Type B pancreatic cell (in vitro differentiated cells): Measurements from ENCODE around the gene ANAPC15. TPM values are rescaled to one million over a fixed set of nuclear protein-coding genes. Genes with fewer than 3 reads are reported as not detected.
"Not testable (repeated sequence)": the region's sequence is repeated elsewhere in the genome, so short reads cannot be mapped to it uniquely, and the experiment has no call there.

ENCODE experiments used
- DNase-seq: peaks from one replicate; pipeline ENCODE4 v3.0.0; 2021; ENCODE audit warnings: mixed read lengths; ENCODE audit not compliant: unreplicated experiment; ENCODE audit errors: extremely low spot score
- H3K27ac Mint-ChIP-seq: 2 replicates; pipeline ENCODE4 v1.8.0; 2021; ENCODE audit warnings: mild to moderate bottlenecking, mixed read lengths
- H3K27me3 Mint-ChIP-seq: 2 replicates; pipeline ENCODE4 v1.8.0; 2021; ENCODE audit warnings: mixed read lengths
- H3K36me3 Mint-ChIP-seq: 2 replicates; pipeline ENCODE4 v1.8.0; 2021; ENCODE audit warnings: mixed read lengths
- H3K4me1 Mint-ChIP-seq: one replicate; pipeline ENCODE4 v1.8.0; 2021; ENCODE audit warnings: mixed read lengths; ENCODE audit not compliant: unreplicated experiment
- H3K4me3 Mint-ChIP-seq: 2 replicates; pipeline ENCODE4 v1.8.0; 2021; ENCODE audit warnings: mild to moderate bottlenecking, mixed read lengths
- H3K9me3 Mint-ChIP-seq: 2 replicates; pipeline ENCODE4 v1.8.0; 2021; ENCODE audit warnings: mixed read lengths
- total RNA-seq: library from RNA; stranded (reverse); gene quantifications from 2 replicates; pipeline ENCODE4 v1.2.1, GENCODE V29; 2021; ENCODE audit warnings: low replicate concordance
- TF ChIP-seq, protein P1 (sequence below): fragments of 200-600 bp; sonication (generic); conservative IDR thresholded peaks from 2 replicates; pipeline ENCODE4 v1.5.0; 2021; ENCODE audit warnings: antibody characterized with exemption, mild to moderate bottlenecking

ANAPC15 gene
- total RNA-seq, 1 donor from 2014 or later = 47.9 TPM

DNA sequence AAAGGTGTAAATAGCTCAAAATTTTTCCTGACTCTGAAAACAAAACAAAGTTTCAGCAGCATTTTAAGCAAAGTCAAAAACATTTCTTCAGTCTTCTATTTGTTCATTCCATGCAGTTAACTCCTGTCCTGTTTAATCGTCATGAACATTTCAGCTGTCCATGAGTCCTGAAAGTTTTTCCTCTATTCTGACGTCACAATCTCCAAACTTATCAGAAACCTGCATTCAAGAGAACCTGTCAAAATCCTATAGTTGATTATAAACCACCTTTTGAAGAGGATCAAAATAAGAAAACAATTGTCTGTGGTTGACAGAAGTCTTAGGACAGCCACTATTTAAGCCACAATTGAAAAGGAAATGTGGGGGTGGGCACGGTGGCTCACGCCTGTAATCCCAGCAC, 38.4 kb upstream of the ANAPC15 start:
- TF ChIP-seq, protein P1, sequence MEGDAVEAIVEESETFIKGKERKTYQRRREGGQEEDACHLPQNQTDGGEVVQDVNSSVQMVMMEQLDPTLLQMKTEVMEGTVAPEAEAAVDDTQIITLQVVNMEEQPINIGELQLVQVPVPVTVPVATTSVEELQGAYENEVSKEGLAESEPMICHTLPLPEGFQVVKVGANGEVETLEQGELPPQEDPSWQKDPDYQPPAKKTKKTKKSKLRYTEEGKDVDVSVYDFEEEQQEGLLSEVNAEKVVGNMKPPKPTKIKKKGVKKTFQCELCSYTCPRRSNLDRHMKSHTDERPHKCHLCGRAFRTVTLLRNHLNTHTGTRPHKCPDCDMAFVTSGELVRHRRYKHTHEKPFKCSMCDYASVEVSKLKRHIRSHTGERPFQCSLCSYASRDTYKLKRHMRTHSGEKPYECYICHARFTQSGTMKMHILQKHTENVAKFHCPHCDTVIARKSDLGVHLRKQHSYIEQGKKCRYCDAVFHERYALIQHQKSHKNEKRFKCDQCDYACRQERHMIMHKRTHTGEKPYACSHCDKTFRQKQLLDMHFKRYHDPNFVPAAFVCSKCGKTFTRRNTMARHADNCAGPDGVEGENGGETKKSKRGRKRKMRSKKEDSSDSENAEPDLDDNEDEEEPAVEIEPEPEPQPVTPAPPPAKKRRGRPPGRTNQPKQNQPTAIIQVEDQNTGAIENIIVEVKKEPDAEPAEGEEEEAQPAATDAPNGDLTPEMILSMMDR = no peak
- no peak overlapping the region for H3K27ac Mint-ChIP-seq
- H3K9me3 Mint-ChIP-seq = no peaks in the 10 kb centered on the region
- no peaks in the 10 kb centered on the region for H3K36me3 Mint-ChIP-seq
- no peaks in the 10 kb centered on the region for H3K4me1 Mint-ChIP-seq
- DNase-seq = no peak
- no peak overlapping the region for H3K4me3 Mint-ChIP-seq
- H3K27me3 Mint-ChIP-seq = no peaks in the 10 kb centered on the region

DNA sequence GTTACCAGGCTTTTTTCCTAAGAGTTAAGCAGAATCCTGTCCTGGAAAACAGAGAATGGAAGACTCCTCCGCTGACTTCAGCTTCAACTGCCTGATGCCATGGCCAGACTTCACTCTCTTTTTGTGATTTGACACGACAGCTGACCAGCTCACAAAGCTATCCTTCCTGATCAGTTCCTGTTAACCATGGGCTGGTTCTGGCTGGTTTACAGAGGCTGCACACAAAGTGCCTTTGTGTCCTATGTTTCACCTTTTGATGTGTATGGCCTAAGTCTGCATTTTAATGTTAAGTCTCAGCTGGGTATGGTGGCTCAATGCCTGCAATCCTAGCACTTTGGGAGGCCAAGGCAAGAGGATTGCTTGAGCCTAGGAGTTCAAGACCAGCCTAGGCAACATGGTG, 34.1 kb upstream of the ANAPC15 start:
- Mint-ChIP-seq H3K27me3 (peaks cover 3% of the 10 kb centered on the region), H3K9me3 (no peaks in the 10 kb centered on the region), H3K36me3 (no peaks in the 10 kb centered on the region), H3K4me1 (peaks cover 3% of the 10 kb centered on the region), H3K27ac (no peak overlapping the region), H3K4me3 (no peak overlapping the region)
- TF ChIP-seq, protein P1 = no peak
- DNase-seq = no peak

DNA sequence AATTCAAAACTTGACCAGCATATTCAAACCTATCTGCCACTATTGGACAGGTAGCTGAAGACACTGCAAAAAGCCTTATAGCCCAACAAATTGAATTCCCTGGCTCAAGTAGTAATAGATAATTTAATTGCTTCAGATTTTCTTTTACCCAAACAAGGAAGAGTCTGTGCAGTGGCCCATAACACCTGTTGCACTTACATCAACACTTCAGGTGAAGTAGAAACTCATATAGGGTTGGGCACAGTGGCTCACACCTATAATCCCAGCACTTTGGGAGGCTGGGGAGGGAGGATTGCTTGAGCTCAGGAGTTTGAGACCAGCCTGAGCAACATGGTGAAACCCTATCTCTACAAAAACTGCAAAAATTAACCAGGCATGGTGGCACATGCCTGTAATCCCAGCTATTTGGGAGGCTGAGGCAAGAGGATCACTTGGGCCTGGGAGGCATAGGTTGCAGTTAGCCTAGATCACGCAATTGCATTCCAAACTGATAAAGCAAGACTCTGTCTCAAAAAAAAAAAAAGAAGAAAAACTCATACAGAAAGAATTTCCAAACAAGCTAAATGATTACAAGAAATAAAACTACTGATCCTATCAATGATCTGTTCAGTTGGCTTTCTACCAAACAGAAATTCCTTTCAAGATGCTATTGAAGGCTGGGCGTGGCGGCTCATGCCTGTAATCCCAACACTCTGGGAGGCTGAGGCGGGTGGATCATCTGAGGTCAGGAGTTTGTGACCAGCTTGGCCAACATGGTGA, 32.5 kb upstream of the ANAPC15 start:
- Mint-ChIP-seq H3K27me3 (peaks cover 9% of the 10 kb centered on the region), H3K27ac (no peak overlapping the region), H3K4me3 (no peak overlapping the region), H3K9me3 (no peaks in the 10 kb centered on the region), H3K36me3 (no peaks in the 10 kb centered on the region), H3K4me1 (peaks cover 3% of the 10 kb centered on the region)
- TF ChIP-seq, protein P1 = no peak
- no peak for DNase-seq

DNA sequence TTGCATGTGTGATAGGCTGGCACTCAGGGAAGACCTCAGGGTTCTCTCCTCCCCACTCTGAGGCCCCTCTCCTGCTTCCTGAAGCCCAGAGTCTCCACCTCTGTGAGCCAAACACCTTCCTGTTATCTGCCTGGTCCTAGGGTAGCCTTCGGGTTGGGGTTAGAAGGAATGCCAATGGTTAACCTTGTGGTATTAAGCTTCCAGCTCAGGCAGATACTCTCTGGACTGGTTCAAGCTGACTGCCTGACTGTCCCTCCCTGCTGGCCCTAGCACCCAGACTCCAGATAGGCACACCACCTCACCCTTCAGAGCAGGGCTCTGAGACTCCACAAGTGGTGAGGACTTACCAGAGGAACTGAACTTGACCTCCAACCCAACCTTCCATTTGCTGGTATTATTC, 30.0 kb upstream of the ANAPC15 start:
- DNase-seq, H3K4me3 Mint-ChIP-seq, H3K4me1 Mint-ChIP-seq, H3K27me3 Mint-ChIP-seq, H3K9me3 Mint-ChIP-seq, H3K36me3 Mint-ChIP-seq, H3K27ac Mint-ChIP-seq: not testable (repeated sequence)

DNA sequence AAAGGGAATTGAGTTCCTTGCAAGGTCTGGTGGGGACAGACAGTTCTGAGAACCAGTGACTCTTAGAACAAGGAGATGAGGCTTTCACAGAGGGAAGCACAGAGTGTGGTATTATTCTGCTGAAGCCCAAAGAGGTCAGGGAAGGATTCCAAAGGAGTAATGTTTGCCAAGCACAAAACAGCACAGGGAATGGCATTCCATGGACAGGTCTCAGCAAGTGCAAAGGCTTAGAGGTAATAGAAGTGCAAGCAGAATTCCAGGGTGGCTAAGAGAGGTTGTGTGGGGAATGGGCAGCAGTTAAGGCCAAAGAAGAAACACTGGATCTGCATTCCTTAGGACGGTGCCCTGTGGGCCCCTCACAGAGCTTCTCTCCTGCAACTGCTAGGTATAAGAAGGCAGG, 29.6 kb upstream of the ANAPC15 start:
- not testable (repeated sequence) for H3K4me1 Mint-ChIP-seq, H3K27me3 Mint-ChIP-seq, H3K4me3 Mint-ChIP-seq, H3K27ac Mint-ChIP-seq, H3K36me3 Mint-ChIP-seq, DNase-seq, H3K9me3 Mint-ChIP-seq

DNA sequence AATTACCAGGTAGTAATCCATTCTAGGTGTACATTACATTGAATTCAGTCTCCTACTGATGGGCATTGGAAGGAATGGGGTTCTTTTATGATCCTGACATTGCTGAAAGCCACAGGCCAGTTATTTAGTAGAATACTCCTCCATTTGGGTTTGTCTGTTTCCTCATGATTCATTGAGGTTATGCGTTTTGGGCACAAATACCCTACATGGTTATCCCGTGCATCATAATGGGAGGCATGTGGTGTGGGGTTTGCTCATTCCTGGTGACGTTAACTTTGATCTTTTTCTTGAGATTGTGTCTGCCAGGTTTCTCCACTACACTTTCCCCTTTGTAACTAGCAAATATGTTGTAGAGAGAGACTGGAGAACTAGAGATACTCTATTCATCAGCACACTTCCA, 28.6 kb upstream of the ANAPC15 start:
- Mint-ChIP-seq H3K9me3 (no peaks in the 10 kb centered on the region), H3K36me3 (no peaks in the 10 kb centered on the region), H3K27ac (no peak overlapping the region), H3K4me3 (no peak overlapping the region), H3K4me1 (peaks cover 3% of the 10 kb centered on the region), H3K27me3 (peaks cover 9% of the 10 kb centered on the region)
- no peak for DNase-seq
- TF ChIP-seq, protein P1 = no peak
